Renal cortex interstitium (tissue), 11 donors: ENCODE results near the gene PHLPP1. TPM values are rescaled to one million over a fixed set of nuclear protein-coding genes. Genes with fewer than 3 reads are reported as not detected.
A peak's percentile ranks its signal among the peaks of the same experiment; 100 is the strongest.

Experiments used
- DNase-seq, 11 donors: peaks; one replicate each; pipeline ENCODE4 v3.0.0-alpha.2; 2013; ENCODE audit warnings: low read depth in 9 of 11, low spot score in 4 of 11; ENCODE audit errors: extremely low read depth in 1 of 11
- polyA plus RNA-seq, 3 donors: library from polyadenylated mRNA; unstranded; fragments of 120-200 nt; gene quantifications; one replicate each; pipeline ENCODE4 v1.2.1, GENCODE V29; 2013; ENCODE audit not compliant: insufficient read length in 3 of 3

Gene PHLPP1
- polyA plus RNA-seq, 3 donors, result 17.3 to 20.3 (median 18.8) TPM

GRCh38 chr18:62714671-62715435, 488 bp upstream of the PHLPP1 start:
- peak; percentile 97 to 100 (median 99) for DNase-seq

GRCh38 chr18:62715759-62716615, 646 bp downstream of the PHLPP1 start:
- peak in 7 of 11 donors; percentile 20 to 48 (median 42) for DNase-seq

- DNase-seq, result peak in 6 of 11 donors; percentile 28 to 58 (median 36)
These were observed 1.4 kb downstream of the PHLPP1 start for GRCh38 chr18:62716619-62717168.

- peak in 3 of 11 donors; percentile 21 to 41 (median 25) for DNase-seq
These were observed 2.0 kb downstream of the PHLPP1 start for GRCh38 chr18:62717169-62717924.

- DNase-seq, result no peak
These were observed 2.8 kb downstream of the PHLPP1 start for GRCh38 chr18:62717925-62718800.

GRCh38 chr18:62720048-62720447, 4.7 kb downstream of the PHLPP1 start:
- no peak for DNase-seq

GRCh38 chr18:62720766-62721613, 5.6 kb downstream of the PHLPP1 start:
- no peak for DNase-seq

GRCh38 chr18:62721839-62722795, 6.8 kb downstream of the PHLPP1 start:
- DNase-seq, result no peak

- no peak for DNase-seq
These were observed 8.4 kb downstream of the PHLPP1 start for GRCh38 chr18:62723666-62724281.

GRCh38 chr18:62725896-62726295, 10.6 kb downstream of the PHLPP1 start:
- DNase-seq, result no peak

GRCh38 chr18:62728254-62728653, 12.9 kb downstream of the PHLPP1 start:
- DNase-seq, result no peak

GRCh38 chr18:62729487-62730386, 14.4 kb downstream of the PHLPP1 start:
- no peak for DNase-seq

- no peak for DNase-seq
These were observed 15.6 kb downstream of the PHLPP1 start for GRCh38 chr18:62730941-62731340.

- no peak for DNase-seq
These were observed 17.3 kb downstream of the PHLPP1 start for GRCh38 chr18:62732617-62733016.

- no peak for DNase-seq
These were observed 18.9 kb downstream of the PHLPP1 start for GRCh38 chr18:62734290-62734689.
